ENCODE data around the gene PEAR1. TPM values are rescaled to one million over a fixed set of nuclear protein-coding genes. Genes with fewer than 3 reads are reported as not detected.

The PEAR1 gene
- total RNA-seq, 1 donor from 2014 or later = not detected

DNA sequence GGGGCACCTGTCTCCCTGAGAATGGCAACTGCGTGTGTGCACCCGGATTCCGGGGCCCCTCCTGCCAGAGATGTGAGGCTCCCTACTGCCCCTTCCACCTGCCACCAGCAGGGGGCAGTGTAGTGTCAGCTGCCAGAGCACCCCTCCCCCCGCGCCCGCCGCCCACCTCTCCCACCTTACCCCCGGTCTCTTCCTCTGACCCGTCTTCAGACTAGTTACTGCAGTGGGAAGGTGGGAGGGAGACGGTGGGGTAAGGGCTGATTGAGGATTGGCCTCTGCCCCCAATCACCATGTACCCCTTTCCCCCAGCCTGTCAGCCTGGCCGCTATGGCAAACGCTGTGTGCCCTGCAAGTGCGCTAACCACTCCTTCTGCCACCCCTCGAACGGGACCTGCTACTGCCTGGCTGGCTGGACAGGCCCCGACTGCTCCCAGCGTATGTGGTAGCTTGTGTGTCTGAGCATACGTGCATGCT, 16.8 kb downstream of the PEAR1 start:
- ATAC-seq (ENCODE audit: low read depth) (peak; percentile 54), DNase-seq (no peak)
- H3K9me3 Mint-ChIP-seq = no peaks in the 10 kb centered on the region
- H3K27me3 Mint-ChIP-seq = peaks cover 34% of the 10 kb centered on the region
- TF ChIP-seq, protein P1, sequence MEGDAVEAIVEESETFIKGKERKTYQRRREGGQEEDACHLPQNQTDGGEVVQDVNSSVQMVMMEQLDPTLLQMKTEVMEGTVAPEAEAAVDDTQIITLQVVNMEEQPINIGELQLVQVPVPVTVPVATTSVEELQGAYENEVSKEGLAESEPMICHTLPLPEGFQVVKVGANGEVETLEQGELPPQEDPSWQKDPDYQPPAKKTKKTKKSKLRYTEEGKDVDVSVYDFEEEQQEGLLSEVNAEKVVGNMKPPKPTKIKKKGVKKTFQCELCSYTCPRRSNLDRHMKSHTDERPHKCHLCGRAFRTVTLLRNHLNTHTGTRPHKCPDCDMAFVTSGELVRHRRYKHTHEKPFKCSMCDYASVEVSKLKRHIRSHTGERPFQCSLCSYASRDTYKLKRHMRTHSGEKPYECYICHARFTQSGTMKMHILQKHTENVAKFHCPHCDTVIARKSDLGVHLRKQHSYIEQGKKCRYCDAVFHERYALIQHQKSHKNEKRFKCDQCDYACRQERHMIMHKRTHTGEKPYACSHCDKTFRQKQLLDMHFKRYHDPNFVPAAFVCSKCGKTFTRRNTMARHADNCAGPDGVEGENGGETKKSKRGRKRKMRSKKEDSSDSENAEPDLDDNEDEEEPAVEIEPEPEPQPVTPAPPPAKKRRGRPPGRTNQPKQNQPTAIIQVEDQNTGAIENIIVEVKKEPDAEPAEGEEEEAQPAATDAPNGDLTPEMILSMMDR (IDR thresholded peaks at IDR 0.05) = no peak
- CTCF ChIA-PET = interaction anchor here (1.3 to 1.6 kb wide), 2 partner anchors 20 kb away, joined by 4 to 5 read pairs; no protein-coding TSS in a partner anchor
- H3K4me3 Mint-ChIP-seq = no peak overlapping the region
- no peaks in the 10 kb centered on the region for H3K36me3 Mint-ChIP-seq (ENCODE audit: low read depth)
- H3K4me1 Mint-ChIP-seq = no peaks in the 10 kb centered on the region
- no peak overlapping the region for H3K27ac Mint-ChIP-seq
- POLR2A ChIA-PET = no interaction called here
- intact Hi-C loops (cut with micrococcal nuclease) = loop anchor here (5.0 kb wide), 1 partner anchor 247 kb away; no protein-coding TSS in a partner anchor

DNA sequence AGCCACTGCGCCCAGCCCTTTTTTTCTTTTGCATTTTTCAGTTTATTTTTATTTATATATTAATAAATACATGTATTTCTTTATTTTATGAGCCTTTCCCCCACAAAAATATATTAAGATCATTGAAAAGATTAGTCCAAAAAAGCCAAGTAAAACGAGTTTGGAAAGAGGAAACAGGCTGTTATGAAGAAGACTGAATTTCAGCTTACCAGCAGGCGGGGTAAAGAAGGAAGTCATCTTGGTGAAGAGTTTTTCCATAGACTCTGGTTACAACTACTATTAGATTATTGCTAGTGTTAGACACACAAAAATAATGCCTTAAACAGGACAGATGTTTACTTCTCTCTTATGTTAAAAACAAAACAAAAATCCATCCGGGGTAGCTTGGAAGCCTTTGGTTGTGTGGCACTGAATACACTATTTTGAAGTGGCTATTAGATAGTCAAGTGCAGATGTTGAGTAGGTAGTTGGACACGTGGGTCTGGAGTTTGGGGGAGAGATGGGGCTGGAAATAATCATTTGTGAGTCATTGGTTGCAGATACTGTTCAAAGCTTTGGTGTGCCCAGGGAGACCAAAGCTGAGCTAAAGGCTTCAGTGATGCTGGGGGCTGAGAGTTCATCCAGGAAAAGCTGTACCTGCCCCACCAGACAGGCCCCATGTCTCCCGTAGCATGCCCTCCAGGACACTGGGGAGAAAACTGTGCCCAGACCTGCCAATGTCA, 18.2 kb downstream of the PEAR1 start:
- Mint-ChIP-seq H3K4me3 (no peak overlapping the region), H3K9me3 (no peaks in the 10 kb centered on the region), H3K36me3 (ENCODE audit: low read depth) (no peaks in the 10 kb centered on the region), H3K27me3 (peaks cover 37% of the 10 kb centered on the region), H3K4me1 (no peaks in the 10 kb centered on the region), H3K27ac (no peak overlapping the region)
- DNase-seq (no peak), ATAC-seq (ENCODE audit: low read depth) (no peak)
- POLR2A ChIA-PET = no interaction called here
- intact Hi-C loops (cut with micrococcal nuclease) = loop anchor here (5.0 kb wide), 1 partner anchor 246 kb away; no protein-coding TSS in a partner anchor
- CTCF ChIA-PET = interaction anchor here (1.6 kb wide), 1 partner anchor 22 kb away, joined by 5 read pairs; no protein-coding TSS in a partner anchor
- TF ChIP-seq, protein P1 (IDR thresholded peaks at IDR 0.05) = no peak

DNA sequence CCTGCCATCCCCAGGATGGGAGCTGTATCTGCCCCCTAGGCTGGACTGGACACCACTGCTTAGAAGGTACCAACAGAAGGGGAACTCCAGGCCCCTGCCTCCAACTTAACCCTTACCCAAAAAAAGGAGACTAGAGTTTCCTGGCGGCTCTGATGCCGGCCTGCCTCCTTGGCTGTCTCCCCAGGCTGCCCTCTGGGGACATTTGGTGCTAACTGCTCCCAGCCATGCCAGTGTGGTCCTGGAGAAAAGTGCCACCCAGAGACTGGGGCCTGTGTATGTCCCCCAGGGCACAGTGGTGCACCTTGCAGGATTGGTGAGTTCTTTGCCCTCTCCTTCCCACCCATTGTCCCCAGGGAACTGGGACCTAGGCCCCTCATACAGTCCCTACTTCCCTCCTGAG, 18.8 kb downstream of the PEAR1 start:
- intact Hi-C loops (cut with micrococcal nuclease) = loop anchor here (5.0 kb wide), 1 partner anchor 245 kb away; no protein-coding TSS in a partner anchor
- POLR2A ChIA-PET = no interaction called here
- ATAC-seq (ENCODE audit: low read depth) (no peak), DNase-seq (no peak)
- Mint-ChIP-seq H3K36me3 (ENCODE audit: low read depth) (no peaks in the 10 kb centered on the region), H3K4me1 (no peaks in the 10 kb centered on the region), H3K27me3 (peaks cover 34% of the 10 kb centered on the region), H3K27ac (no peak overlapping the region), H3K9me3 (no peaks in the 10 kb centered on the region), H3K4me3 (no peak overlapping the region)
- CTCF ChIA-PET = no interaction called here
- TF ChIP-seq, protein P1 (IDR thresholded peaks at IDR 0.05) = no peak

DNA sequence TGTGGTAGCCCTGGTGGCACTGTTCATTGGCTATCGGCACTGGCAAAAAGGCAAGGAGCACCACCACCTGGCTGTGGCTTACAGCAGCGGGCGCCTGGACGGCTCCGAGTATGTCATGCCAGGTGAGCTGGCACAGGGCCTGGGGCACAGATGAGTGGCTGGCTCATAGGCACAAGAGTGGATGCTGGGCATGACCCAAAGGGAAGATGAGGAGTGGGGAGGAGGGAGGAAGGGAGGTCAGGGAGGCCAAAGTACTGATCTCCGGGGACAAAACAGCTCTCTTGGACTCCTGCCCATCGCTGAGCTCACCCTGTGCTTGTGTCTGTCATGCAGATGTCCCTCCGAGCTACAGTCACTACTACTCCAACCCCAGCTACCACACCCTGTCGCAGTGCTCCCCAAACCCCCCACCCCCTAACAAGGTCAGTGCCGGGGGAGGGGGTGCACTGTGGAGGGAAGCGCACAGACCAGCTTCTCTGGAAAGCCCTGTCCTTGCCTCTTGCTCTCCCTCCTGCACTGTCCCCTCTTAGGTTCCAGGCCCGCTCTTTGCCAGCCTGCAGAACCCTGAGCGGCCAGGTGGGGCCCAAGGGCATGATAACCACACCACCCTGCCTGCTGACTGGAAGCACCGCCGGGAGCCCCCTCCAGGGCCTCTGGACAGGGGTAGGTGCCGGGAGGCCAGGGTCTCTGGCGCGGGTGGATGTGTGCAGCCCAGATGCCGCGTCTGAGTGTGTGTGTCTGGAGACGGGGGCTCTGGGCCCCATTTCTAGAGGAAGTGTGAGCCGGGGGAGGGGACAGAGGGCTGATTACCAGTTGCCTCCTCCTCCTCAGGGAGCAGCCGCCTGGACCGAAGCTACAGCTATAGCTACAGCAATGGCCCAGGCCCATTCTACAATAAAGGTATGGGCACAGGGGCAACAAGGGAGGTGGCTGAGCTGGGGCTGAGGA, 19.6 kb downstream of the PEAR1 start:
- H3K27ac Mint-ChIP-seq = no peak overlapping the region
- H3K4me3 Mint-ChIP-seq = no peak overlapping the region
- no peaks in the 10 kb centered on the region for H3K4me1 Mint-ChIP-seq
- no peaks in the 10 kb centered on the region for H3K9me3 Mint-ChIP-seq
- CTCF ChIA-PET = no interaction called here
- intact Hi-C loops (cut with micrococcal nuclease) = loop anchor here (5.0 kb wide), 1 partner anchor 244 kb away; no protein-coding TSS in a partner anchor
- ATAC-seq (ENCODE audit: low read depth) (no peak), DNase-seq (no peak)
- TF ChIP-seq, protein P1 (IDR thresholded peaks at IDR 0.05) = no peak
- no peaks in the 10 kb centered on the region for H3K36me3 Mint-ChIP-seq (ENCODE audit: low read depth)
- POLR2A ChIA-PET = no interaction called here
- peaks cover 36% of the 10 kb centered on the region for H3K27me3 Mint-ChIP-seq

Measured in activated B cell treated with CpG ODN at 0.5 μM for 24 hours (primary cell).